Gastroesophageal sphincter (tissue), 4 donors: ENCODE data around the gene PTPRJ. TPM values are rescaled to one million over a fixed set of nuclear protein-coding genes. Genes with fewer than 3 reads are reported as not detected.

Source experiments
- ATAC-seq: fragments of 150-250 bp; one replicate; pipeline ENCODE4 v1.9.1; 2016; ENCODE audit warnings: mild to moderate bottlenecking, moderate library complexity
- H3K27ac ChIP-seq, 4 donors: fragments of 200-600 bp; sonication (generic) in 3 of 4; 1 replicate in 3 of 4; 2 replicates in 1 of 4; pipeline ENCODE4 v1.5.1; 2016 to 2019
- H3K27me3 ChIP-seq: fragments of 200-600 bp; sonication (generic); one replicate; pipeline ENCODE4 v1.5.1; 2019
- H3K36me3 ChIP-seq, 2 donors: fragments of 200-600 bp; sonication (generic); one replicate each; pipeline ENCODE4 v1.5.1; 2019; ENCODE audit warnings: control low read depth in 1 of 2
- H3K4me1 ChIP-seq, 3 donors: fragments of 200-600 bp; sonication (generic); 1 replicate in 2 of 3; 2 replicates in 1 of 3; pipeline ENCODE4 v1.5.1; 2016 to 2019; ENCODE audit warnings: control low read depth in 2 of 3
- H3K4me3 ChIP-seq, 2 donors: fragments of 200-600 bp; sonication (generic); one replicate each; pipeline ENCODE4 v1.5.1; 2019; ENCODE audit warnings: mild to moderate bottlenecking in 1 of 2, moderate library complexity in 1 of 2
- H3K9me3 ChIP-seq, 3 donors: fragments of 200-600 bp; sonication (generic); one replicate each; pipeline ENCODE4 v1.5.1; 2017 to 2019; ENCODE audit warnings: control low read depth in 2 of 3
- CTCF ChIP-seq, 4 experiments: fragments of 200-600 bp in 2 of 4; fragments of 450-650 bp in 2 of 4; sonication (generic) in 1 of 4; IDR thresholded peaks; one replicate each; pipeline ENCODE4 v1.5.1; 2017 to 2019; ENCODE audit warnings: antibody characterized with exemption in 4 of 4, mild to moderate bottlenecking in 2 of 4, moderate library complexity in 2 of 4
- EP300 ChIP-seq: sonication (generic); formaldehyde crosslinking; IDR thresholded peaks from one replicate; pipeline ENCODE4 v1.6.1; 2017; ENCODE audit warnings: antibody characterized with exemption, mild to moderate bottlenecking
- POLR2A ChIP-seq, 2 donors: fragments of 450-650 bp; IDR thresholded peaks; one replicate each; pipeline ENCODE4 v1.6.1; 2017; ENCODE audit warnings: antibody characterized with exemption in 2 of 2, mild to moderate bottlenecking in 2 of 2, moderate library complexity in 1 of 2
- POLR2AphosphoS5 ChIP-seq: sonication (generic); formaldehyde crosslinking; IDR thresholded peaks from one replicate; pipeline ENCODE4 v1.6.1; 2017; ENCODE audit warnings: antibody characterized with exemption
- WGBS, 2 donors: methylation state at CpG; one replicate each; pipeline ENCODE4 v1.1.5; 2018; ENCODE audit warnings: low coverage in 1 of 2; 5-methylcytosine and 5-hydroxymethylcytosine counted together
- total RNA-seq, 4 donors: library from RNA; depleted of rRNA; stranded (reverse); fragments of >200 nt; gene quantifications; one replicate each; pipeline ENCODE4 v1.1.0, GENCODE V29; 2016

PTPRJ gene
- total RNA-seq, 4 donors from 2014 or later = 5.4 to 13.5 (median 10.5) TPM

- H3K4me3 ChIP-seq = no peak overlapping the region
- no peak for ATAC-seq
- H3K36me3 ChIP-seq = peaks cover 0 to 8% of the 10 kb centered on the region in 2 donors
- no peaks in the 10 kb centered on the region for H3K27me3 ChIP-seq
- WGBS, 2 donors = 79 to 91% methylated on average over 6 of the region's 6 CpGs
- H3K9me3 ChIP-seq = no peaks in the 10 kb centered on the region
- TF ChIP-seq CTCF (IDR thresholded peaks at IDR 0.05) (no peak), POLR2A (IDR thresholded peaks at IDR 0.05) (no peak), POLR2AphosphoS5 (no peak), EP300 (no peak)
- H3K4me1 ChIP-seq = peaks cover 0 to 24% (median 5%) of the 10 kb centered on the region in 3 donors
- H3K27ac ChIP-seq = no peak overlapping the region
Observed at GRCh38 chr11:48167380-48167779, 187.0 kb downstream of the PTPRJ start.

DNA sequence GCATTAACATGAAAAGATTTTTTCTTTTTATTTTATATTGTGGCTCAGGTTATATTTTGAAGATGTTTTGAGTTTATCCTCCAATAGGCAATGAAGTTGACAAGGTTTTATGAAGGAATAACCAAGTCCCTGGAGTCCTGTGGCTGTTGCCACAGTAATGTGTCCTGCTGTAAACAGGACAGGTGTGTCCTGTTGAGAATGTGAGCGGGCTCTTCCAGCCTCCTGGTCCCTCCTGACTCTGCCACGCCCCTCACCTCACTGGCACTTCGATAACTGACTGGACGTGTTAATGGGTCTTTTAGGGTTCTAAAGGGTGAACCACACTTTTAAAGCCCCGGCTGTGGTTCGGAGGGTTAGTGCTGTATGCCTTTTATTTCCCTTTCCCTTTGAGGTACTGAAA, 188.5 kb downstream of the PTPRJ start:
- 81 to 88% methylated on average over 4 to 5 of the region's 6 CpGs for WGBS, 2 donors
- Histone ChIP-seq H3K27ac (no peak overlapping the region), H3K4me1 (peaks cover 0 to 31% (median 5%) of the 10 kb centered on the region in 3 donors), H3K4me3 (no peak overlapping the region), H3K9me3 (no peaks in the 10 kb centered on the region), H3K27me3 (no peaks in the 10 kb centered on the region), H3K36me3 (peaks cover 0 to 3% of the 10 kb centered on the region in 2 donors)
- no peak for ATAC-seq
- TF ChIP-seq POLR2A (IDR thresholded peaks at IDR 0.05) = no peak
- TF ChIP-seq EP300 = no peak
- TF ChIP-seq CTCF (IDR thresholded peaks at IDR 0.05) = no peak
- TF ChIP-seq POLR2AphosphoS5 = no peak

DNA sequence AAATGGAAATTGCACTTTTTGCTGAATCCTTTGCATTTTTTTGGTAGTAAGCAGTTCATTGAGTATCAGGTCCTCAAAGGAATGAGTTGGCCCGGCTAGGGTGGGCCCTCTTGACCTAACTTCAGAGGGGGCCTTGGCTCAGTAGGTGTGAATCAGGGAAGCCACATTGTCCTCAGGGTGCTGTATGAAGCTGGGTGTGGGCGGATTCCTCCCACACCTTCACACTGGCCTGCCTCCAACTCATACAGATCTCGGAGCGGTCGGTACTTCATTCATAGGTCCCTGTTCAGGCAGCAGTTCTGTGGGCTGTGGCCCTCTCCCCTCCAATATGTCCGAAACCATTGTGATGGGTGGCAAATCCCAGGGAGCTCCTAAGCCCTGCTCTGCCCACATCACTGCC, 188.9 kb downstream of the PTPRJ start:
- ATAC-seq = no peak
- H3K27ac ChIP-seq = peak overlapping the region in 2 of 4 donors; percentile 2 to 48

DNA sequence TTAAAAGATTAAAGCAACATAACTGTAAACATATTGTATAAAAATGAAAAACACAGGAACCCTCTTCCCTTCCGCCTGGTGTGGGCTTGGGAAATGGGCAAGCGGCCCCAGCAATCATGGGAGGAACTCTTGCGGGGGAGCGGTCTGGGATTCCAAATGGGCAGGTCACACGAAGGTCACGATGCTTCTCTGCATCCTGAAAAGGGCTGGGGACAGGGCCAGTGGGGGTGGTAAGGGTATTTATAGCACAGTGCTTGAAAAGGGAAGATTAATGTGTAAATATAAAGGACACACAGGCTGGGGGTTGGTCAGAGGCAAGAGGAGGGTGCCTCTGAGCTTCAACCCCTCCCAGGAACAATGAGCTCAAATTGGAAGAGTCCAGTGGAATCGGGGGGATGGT, 189.4 kb downstream of the PTPRJ start:
- Histone ChIP-seq H3K9me3 (no peaks in the 10 kb centered on the region), H3K27me3 (no peaks in the 10 kb centered on the region), H3K4me1 (peaks cover 0 to 31% (median 5%) of the 10 kb centered on the region in 3 donors), H3K4me3 (no peak overlapping the region), H3K36me3 (no peaks in the 10 kb centered on the region), H3K27ac (peak overlapping the region in 3 of 4 donors; percentile 2 to 51 (median 48))
- WGBS, 2 donors = 14 to 55% methylated on average over 4 to 7 of the region's 7 CpGs
- no peak for TF ChIP-seq CTCF (IDR thresholded peaks at IDR 0.05)
- TF ChIP-seq EP300 = no peak
- no peak for TF ChIP-seq POLR2AphosphoS5
- TF ChIP-seq POLR2A (IDR thresholded peaks at IDR 0.05) = no peak
- ATAC-seq = no peak

More for the DNA sequence above, 188.9 kb downstream of the PTPRJ start:
- Histone ChIP-seq H3K4me1 (peaks cover 0 to 31% (median 5%) of the 10 kb centered on the region in 3 donors), H3K27me3 (no peaks in the 10 kb centered on the region), H3K4me3 (no peak overlapping the region), H3K9me3 (no peaks in the 10 kb centered on the region), H3K36me3 (no peaks in the 10 kb centered on the region)
- 62 to 71% methylated on average over 4 to 5 of the region's 6 CpGs for WGBS, 2 donors
- TF ChIP-seq EP300 = no peak
- no peak for TF ChIP-seq POLR2AphosphoS5
- no peak for TF ChIP-seq CTCF (IDR thresholded peaks at IDR 0.05)
- no peak for TF ChIP-seq POLR2A (IDR thresholded peaks at IDR 0.05)
